IPS-15b (cell line): Measurements from ENCODE around the gene IFT88.

Experiments used
- H3K27me3 ChIP-seq: one replicate; pipeline ENCODE4 v1.6.1; 2013; ENCODE audit warnings: low read length; ENCODE audit not compliant: control insufficient read depth, insufficient read depth
- H3K36me3 ChIP-seq: one replicate; pipeline ENCODE4 v1.6.1; 2013; ENCODE audit warnings: low read length; ENCODE audit not compliant: control insufficient read depth, insufficient read depth
- H3K4me1 ChIP-seq: one replicate; pipeline ENCODE4 v1.6.1; 2013; ENCODE audit warnings: mild to moderate bottlenecking, low read length; ENCODE audit not compliant: control insufficient read depth, insufficient read depth
- H3K4me3 ChIP-seq: one replicate; pipeline ENCODE4 v1.5.1; 2013; ENCODE audit warnings: low read depth, low read length
- H3K9ac ChIP-seq: one replicate; pipeline ENCODE4 v1.6.1; 2013; ENCODE audit warnings: low read depth, mild to moderate bottlenecking, low read length
- H3K9me3 ChIP-seq: one replicate; pipeline ENCODE4 v1.6.1; 2013; ENCODE audit warnings: mild to moderate bottlenecking, low read length; ENCODE audit not compliant: control insufficient read depth, insufficient read depth

Gene IFT88

GRCh38 chr13:20696073-20696472 is 129.1 kb downstream of the IFT88 start:
- no peaks in the 10 kb centered on the region for H3K4me1 ChIP-seq
- no peak overlapping the region for H3K4me3 ChIP-seq
- peaks cover 8% of the 10 kb centered on the region for H3K27me3 ChIP-seq
- H3K9ac ChIP-seq = no peak overlapping the region
- H3K9me3 ChIP-seq = no peaks in the 10 kb centered on the region
- H3K36me3 ChIP-seq = no peaks in the 10 kb centered on the region

- Histone ChIP-seq H3K36me3 (no peaks in the 10 kb centered on the region), H3K9me3 (no peaks in the 10 kb centered on the region), H3K9ac (no peak overlapping the region), H3K4me3 (no peak overlapping the region), H3K27me3 (peaks cover 30% of the 10 kb centered on the region), H3K4me1 (no peaks in the 10 kb centered on the region)
Observed at GRCh38 chr13:20699715-20700114, 132.8 kb downstream of the IFT88 start.

- no peaks in the 10 kb centered on the region for H3K36me3 ChIP-seq
- peaks cover 34% of the 10 kb centered on the region for H3K27me3 ChIP-seq
- no peaks in the 10 kb centered on the region for H3K9me3 ChIP-seq
- no peak overlapping the region for H3K9ac ChIP-seq
- H3K4me3 ChIP-seq = no peak overlapping the region
- no peaks in the 10 kb centered on the region for H3K4me1 ChIP-seq
Observed at GRCh38 chr13:20700288-20700687, 133.3 kb downstream of the IFT88 start.

GRCh38 chr13:20701461-20701860 is 134.5 kb downstream of the IFT88 start:
- Histone ChIP-seq H3K9ac (no peak overlapping the region), H3K9me3 (no peaks in the 10 kb centered on the region), H3K4me3 (no peak overlapping the region), H3K27me3 (peaks cover 38% of the 10 kb centered on the region), H3K36me3 (no peaks in the 10 kb centered on the region), H3K4me1 (no peaks in the 10 kb centered on the region)

GRCh38 chr13:20702530-20702914 is 135.6 kb downstream of the IFT88 start:
- no peaks in the 10 kb centered on the region for H3K4me1 ChIP-seq
- peak overlapping the region; percentile 63 for H3K4me3 ChIP-seq
- H3K36me3 ChIP-seq = no peaks in the 10 kb centered on the region
- no peaks in the 10 kb centered on the region for H3K9me3 ChIP-seq
- H3K9ac ChIP-seq = no peak overlapping the region
- H3K27me3 ChIP-seq = peaks cover 38% of the 10 kb centered on the region

GRCh38 chr13:20702915-20703779 is 136.2 kb downstream of the IFT88 start, which contains the start of gene IL17D:
IL17D (plus strand) TSS chr13:20703699; CDS start chr13:20704002, 303 bp downstream.
- Histone ChIP-seq H3K9ac (peak within 1 kb of the TSS; percentile 47), H3K4me1 (no peaks in the 10 kb centered on the region), H3K4me3 (peak within 1 kb of the TSS; percentile 63), H3K36me3 (no peaks in the 10 kb centered on the region), H3K27me3 (peaks cover 38% of the 10 kb centered on the region), H3K9me3 (no peaks in the 10 kb centered on the region)

- H3K4me1 ChIP-seq = no peaks in the 10 kb centered on the region
- H3K36me3 ChIP-seq = no peaks in the 10 kb centered on the region
- no peaks in the 10 kb centered on the region for H3K9me3 ChIP-seq
- H3K4me3 ChIP-seq = peak overlapping the region; percentile 18
- H3K27me3 ChIP-seq = peaks cover 38% of the 10 kb centered on the region
- H3K9ac ChIP-seq = no peak overlapping the region
Observed at GRCh38 chr13:20703780-20704458, 137.0 kb downstream of the IFT88 start.

- Histone ChIP-seq H3K27me3 (peaks cover 38% of the 10 kb centered on the region), H3K9ac (no peak overlapping the region), H3K4me1 (no peaks in the 10 kb centered on the region), H3K36me3 (no peaks in the 10 kb centered on the region), H3K9me3 (no peaks in the 10 kb centered on the region), H3K4me3 (peak overlapping the region; percentile 61)
Observed at GRCh38 chr13:20704459-20705069, 137.6 kb downstream of the IFT88 start.

- Histone ChIP-seq H3K36me3 (no peaks in the 10 kb centered on the region), H3K9ac (no peak overlapping the region), H3K27me3 (peaks cover 24% of the 10 kb centered on the region), H3K4me1 (no peaks in the 10 kb centered on the region), H3K4me3 (no peak overlapping the region), H3K9me3 (no peaks in the 10 kb centered on the region)
Observed at GRCh38 chr13:20706661-20707060, 139.7 kb downstream of the IFT88 start.

- no peaks in the 10 kb centered on the region for H3K4me1 ChIP-seq
- no peaks in the 10 kb centered on the region for H3K36me3 ChIP-seq
- H3K27me3 ChIP-seq = peaks cover 9% of the 10 kb centered on the region
- H3K4me3 ChIP-seq = no peak overlapping the region
- no peaks in the 10 kb centered on the region for H3K9me3 ChIP-seq
- no peak overlapping the region for H3K9ac ChIP-seq
Observed at GRCh38 chr13:20708216-20708615, 141.3 kb downstream of the IFT88 start.

GRCh38 chr13:20709369-20709768 is 142.4 kb downstream of the IFT88 start:
- H3K9me3 ChIP-seq = no peaks in the 10 kb centered on the region
- no peak overlapping the region for H3K9ac ChIP-seq
- peaks cover 9% of the 10 kb centered on the region for H3K27me3 ChIP-seq
- no peaks in the 10 kb centered on the region for H3K36me3 ChIP-seq
- no peak overlapping the region for H3K4me3 ChIP-seq
- H3K4me1 ChIP-seq = no peaks in the 10 kb centered on the region
